ENCODE results near the gene SERAC1. TPM values are rescaled to one million over a fixed set of nuclear protein-coding genes. Genes with fewer than 3 reads are reported as not detected.
A peak's percentile ranks its signal among the peaks of the same experiment; 100 is the strongest.

Gene SERAC1
- total and polyA plus RNA-seq, 4 donors = 3.1 to 10.1 (median 4.8) TPM

DNA sequence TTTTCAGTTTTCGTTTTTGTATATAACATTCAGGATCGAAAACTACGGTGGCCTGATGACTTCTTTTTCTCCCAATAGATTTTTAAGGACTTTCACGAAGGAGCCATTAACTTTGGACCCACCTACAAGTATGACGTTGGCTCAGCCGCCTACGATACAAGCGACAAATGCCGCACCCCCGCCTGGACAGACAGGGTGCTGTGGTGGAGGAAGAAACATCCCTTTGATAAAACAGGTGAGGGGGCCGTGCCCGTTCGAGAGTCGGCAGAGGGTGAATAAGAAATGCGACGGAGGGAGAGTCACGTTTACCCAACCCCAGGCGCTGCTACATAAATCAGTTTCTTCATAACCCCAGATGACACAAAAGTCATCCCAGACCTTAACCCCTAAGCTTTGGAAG is 91.5 kb downstream of the SERAC1 start:
- no peak overlapping the region for H3K4me3 ChIP-seq
- H3K9ac ChIP-seq (ENCODE audit: insufficient read depth in 1 of 2, low read length in 2 of 2) = no peak overlapping the region
- TF ChIP-seq, protein P1, sequence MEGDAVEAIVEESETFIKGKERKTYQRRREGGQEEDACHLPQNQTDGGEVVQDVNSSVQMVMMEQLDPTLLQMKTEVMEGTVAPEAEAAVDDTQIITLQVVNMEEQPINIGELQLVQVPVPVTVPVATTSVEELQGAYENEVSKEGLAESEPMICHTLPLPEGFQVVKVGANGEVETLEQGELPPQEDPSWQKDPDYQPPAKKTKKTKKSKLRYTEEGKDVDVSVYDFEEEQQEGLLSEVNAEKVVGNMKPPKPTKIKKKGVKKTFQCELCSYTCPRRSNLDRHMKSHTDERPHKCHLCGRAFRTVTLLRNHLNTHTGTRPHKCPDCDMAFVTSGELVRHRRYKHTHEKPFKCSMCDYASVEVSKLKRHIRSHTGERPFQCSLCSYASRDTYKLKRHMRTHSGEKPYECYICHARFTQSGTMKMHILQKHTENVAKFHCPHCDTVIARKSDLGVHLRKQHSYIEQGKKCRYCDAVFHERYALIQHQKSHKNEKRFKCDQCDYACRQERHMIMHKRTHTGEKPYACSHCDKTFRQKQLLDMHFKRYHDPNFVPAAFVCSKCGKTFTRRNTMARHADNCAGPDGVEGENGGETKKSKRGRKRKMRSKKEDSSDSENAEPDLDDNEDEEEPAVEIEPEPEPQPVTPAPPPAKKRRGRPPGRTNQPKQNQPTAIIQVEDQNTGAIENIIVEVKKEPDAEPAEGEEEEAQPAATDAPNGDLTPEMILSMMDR (IDR thresholded peaks at IDR 0.05; ENCODE audit: control extremely low read depth, extremely low read depth) = no peak
- peaks cover 0 to 20% (median 6%) of the 10 kb centered on the region in 4 donors for H3K36me3 ChIP-seq (ENCODE audit: control insufficient read depth in 4 of 4, insufficient read depth in 4 of 4, low read length in 4 of 4)
- no peak for DNase-seq
- no peaks in the 10 kb centered on the region for H3K4me1 ChIP-seq (ENCODE audit: control insufficient read depth in 5 of 5, insufficient read depth in 5 of 5, low read length in 5 of 5)
- no peak overlapping the region for H3K27ac ChIP-seq (ENCODE audit: low read depth in 1 of 2, low read length in 1 of 2)
- 97% methylated on average over 18 of the region's 18 CpGs for WGBS, 2 donors
- no peaks in the 10 kb centered on the region for H3K9me3 ChIP-seq (ENCODE audit: control insufficient read depth in 4 of 4, insufficient read depth in 3 of 4, low read length in 3 of 4)
- H3K27me3 ChIP-seq (ENCODE audit: control insufficient read depth in 3 of 3, insufficient read depth in 3 of 3, low read length in 2 of 3) = no peaks in the 10 kb centered on the region
- ATAC-seq (ENCODE audit: insufficient read depth, low FRiP score) = no peak

DNA sequence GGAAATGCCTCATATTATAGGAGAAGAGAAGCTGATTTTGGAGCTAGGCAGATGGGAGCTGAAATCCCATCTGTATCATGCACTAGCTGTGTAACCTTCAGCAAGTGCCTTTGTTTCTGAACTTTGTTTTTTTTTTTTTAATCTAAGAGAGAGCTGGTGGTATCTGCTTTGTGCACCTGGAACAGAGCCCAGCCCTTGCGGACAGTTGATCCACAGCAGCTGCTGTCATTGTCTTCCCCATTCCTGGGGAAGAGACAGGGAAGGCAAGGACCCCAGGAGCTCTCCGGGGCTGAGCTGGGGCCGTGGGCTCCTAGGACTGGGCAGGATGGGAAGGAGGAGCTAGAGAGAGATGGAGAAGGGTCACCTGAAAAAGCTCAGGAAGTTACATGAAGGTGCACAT is 94.3 kb downstream of the SERAC1 start:
- WGBS, 2 donors = 70 to 80% methylated on average over 3 of the region's 3 CpGs
- TF ChIP-seq, protein P1 (IDR thresholded peaks at IDR 0.05; ENCODE audit: control extremely low read depth, extremely low read depth) = no peak
- Histone ChIP-seq H3K4me1 (ENCODE audit: control insufficient read depth in 5 of 5, insufficient read depth in 5 of 5, low read length in 5 of 5) (peaks cover 0 to 3% (median 0%) of the 10 kb centered on the region in 5 donors), H3K27ac (ENCODE audit: low read depth in 1 of 2, low read length in 1 of 2) (no peak overlapping the region), H3K27me3 (ENCODE audit: control insufficient read depth in 3 of 3, insufficient read depth in 3 of 3, low read length in 2 of 3) (no peaks in the 10 kb centered on the region), H3K9ac (ENCODE audit: insufficient read depth in 1 of 2, low read length in 2 of 2) (no peak overlapping the region), H3K4me3 (no peak overlapping the region), H3K36me3 (ENCODE audit: control insufficient read depth in 4 of 4, insufficient read depth in 4 of 4, low read length in 4 of 4) (peaks cover 0 to 15% (median 7%) of the 10 kb centered on the region in 4 donors), H3K9me3 (ENCODE audit: control insufficient read depth in 4 of 4, insufficient read depth in 3 of 4, low read length in 3 of 4) (no peaks in the 10 kb centered on the region)
- no peak for DNase-seq
- ATAC-seq (ENCODE audit: insufficient read depth, low FRiP score) = no peak

DNA sequence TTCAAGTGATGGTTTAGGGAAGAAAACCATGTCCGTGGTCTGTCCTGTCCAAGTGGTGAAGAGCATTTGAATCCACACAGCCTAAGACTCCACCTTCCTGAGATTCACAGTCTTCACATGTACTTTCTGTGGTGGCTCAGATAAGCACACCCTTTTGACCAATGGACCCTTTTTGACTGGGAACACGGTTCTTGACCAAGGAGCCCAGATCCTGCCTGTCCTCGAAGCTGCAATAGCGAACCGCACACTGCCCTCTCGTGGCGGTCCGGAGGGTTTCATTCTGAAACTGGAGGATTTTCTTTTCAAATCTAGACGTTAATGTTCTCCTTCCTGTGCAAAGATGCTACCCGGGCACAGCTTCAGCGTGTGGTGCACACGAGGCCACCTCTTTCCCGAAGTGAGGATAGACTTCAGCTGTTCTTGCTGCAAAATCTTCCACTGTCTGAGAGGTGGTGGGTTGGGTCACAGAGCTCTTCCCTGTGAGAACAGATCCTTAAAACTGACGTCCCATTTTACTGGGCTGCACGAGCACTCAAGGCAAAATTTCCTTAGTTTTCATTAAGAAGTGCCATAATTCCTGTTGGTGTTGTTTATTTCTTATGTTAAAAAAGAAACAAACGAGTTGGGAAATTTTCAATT is 95.9 kb downstream of the SERAC1 start:
- ATAC-seq (ENCODE audit: insufficient read depth, low FRiP score) (peak; percentile 36), DNase-seq (peak; percentile 81 to 83 (median 81))
- no peaks in the 10 kb centered on the region for H3K9me3 ChIP-seq (ENCODE audit: control insufficient read depth in 4 of 4, insufficient read depth in 3 of 4, low read length in 3 of 4)
- peaks cover 0 to 8% (median 0%) of the 10 kb centered on the region in 5 donors for H3K4me1 ChIP-seq (ENCODE audit: control insufficient read depth in 5 of 5, insufficient read depth in 5 of 5, low read length in 5 of 5)
- 19 to 21% methylated on average over 16 of the region's 16 CpGs for WGBS, 2 donors
- peaks cover 0 to 9% (median 4%) of the 10 kb centered on the region in 4 donors for H3K36me3 ChIP-seq (ENCODE audit: control insufficient read depth in 4 of 4, insufficient read depth in 4 of 4, low read length in 4 of 4)
- no peak overlapping the region for H3K4me3 ChIP-seq
- no peaks in the 10 kb centered on the region for H3K27me3 ChIP-seq (ENCODE audit: control insufficient read depth in 3 of 3, insufficient read depth in 3 of 3, low read length in 2 of 3)
- no peak overlapping the region for H3K9ac ChIP-seq (ENCODE audit: insufficient read depth in 1 of 2, low read length in 2 of 2)
- H3K27ac ChIP-seq (ENCODE audit: low read depth in 1 of 2, low read length in 1 of 2) = no peak overlapping the region
- TF ChIP-seq, protein P1 (IDR thresholded peaks at IDR 0.05; ENCODE audit: control extremely low read depth, extremely low read depth) = peak; percentile 81

All from lung (tissue), 12 donors.